SIG-M5 (cell line): ENCODE measurements around the gene APOF.
"Not testable (repeated sequence)": the region's sequence is repeated elsewhere in the genome, so short reads cannot be mapped to it uniquely, and the experiment has no call there.

ENCODE experiments used
- DNase-seq: peaks from one replicate; lab custom pipeline; 2025; lab: John Stamatoyannopoulos, UW

APOF gene, protein sequence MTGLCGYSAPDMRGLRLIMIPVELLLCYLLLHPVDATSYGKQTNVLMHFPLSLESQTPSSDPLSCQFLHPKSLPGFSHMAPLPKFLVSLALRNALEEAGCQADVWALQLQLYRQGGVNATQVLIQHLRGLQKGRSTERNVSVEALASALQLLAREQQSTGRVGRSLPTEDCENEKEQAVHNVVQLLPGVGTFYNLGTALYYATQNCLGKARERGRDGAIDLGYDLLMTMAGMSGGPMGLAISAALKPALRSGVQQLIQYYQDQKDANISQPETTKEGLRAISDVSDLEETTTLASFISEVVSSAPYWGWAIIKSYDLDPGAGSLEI

DNA sequence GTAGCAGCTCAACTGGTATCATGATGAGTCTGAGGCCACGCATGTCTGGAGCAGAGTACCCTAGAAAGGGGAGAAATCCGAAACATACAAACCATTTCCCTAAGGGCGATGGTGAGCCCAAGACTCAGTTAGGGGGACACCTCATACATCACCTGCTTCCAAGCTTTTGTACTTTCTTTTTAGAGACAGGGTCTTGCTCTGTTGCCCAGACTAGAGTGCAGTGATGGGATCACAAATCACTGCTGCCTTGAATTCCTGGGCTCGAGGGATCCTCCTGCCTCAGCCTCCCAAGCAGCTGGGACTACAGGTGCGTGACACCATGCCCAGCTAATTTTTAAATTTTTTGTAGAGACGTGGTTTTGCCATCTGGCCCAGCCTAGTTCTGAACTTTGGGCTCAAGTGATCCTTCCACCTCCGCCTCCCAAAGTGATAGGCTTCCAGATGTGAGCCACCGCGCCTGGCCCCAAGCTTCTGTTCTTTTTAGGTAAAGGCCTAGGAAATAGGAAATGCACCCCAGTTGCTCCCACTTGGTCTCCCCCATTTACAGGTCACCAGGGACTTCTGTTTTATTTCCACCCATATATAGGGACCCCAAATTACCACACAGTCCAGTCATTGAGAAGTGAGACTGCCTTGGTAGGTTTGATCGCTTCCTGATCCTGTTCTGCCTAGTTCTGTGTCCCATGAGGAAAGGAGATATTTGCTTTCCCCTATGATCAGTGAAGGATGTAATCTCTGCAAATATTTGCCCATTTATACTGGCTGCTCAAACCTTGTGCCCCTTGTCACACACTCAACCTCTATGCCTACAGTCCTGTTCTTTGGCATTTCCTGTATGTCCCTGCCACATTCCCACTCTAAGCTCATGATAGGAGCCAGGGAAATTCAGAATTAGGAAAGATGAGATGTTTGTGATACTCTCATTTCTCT is at the start of gene APOF:
Gene APOF, minus strand, starts transcription at position 728 of the 930 bp plus-strand sequence. Its CDS starts 112 bp downstream, at position 616.
- no peak for DNase-seq

DNA sequence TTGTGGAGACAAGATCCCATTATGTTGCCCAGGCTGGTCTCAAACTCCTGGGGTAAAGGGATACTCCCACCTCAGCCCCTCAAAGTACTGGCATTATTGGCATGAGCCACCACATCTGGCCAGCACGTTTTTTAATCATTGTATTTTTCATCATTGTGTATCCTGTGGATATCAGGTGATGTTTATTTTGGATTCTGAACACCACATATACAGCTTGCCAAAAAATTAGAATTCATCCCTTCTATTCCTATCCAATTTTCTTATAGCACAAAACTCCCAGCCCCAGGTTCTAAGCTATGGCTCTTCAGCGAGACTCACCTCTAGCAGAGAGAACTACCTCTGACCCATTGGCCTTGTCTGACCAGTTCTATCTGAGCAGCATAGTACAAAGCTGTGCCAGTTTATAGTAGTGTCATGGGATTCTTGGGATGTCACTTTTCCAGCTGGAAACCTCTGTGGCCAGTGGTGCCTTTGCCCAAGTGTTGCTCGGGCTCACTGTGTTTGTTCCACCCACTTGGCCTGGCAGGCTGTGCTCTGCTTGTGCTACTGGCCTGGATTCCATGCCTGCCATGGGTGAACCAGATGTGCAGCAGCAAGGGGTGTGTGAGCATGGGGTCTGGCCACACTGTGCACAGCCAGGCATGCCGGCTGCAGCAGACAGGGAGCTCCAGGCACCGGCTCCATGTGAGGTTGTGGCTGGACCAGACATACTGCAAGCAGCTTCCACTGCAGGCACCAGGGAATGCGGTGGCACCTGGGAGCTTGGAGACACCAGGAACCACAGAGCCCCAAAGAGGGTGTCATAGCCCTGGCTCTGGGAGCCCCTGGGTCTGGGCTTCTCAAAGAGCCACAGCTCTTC is 49.4 kb upstream of the APOF start:
- no peak for DNase-seq

- no peak for DNase-seq
These were observed 48.1 kb upstream of the APOF start for GRCh38 chr12:56410768-56411167.

- no peak for DNase-seq
These were observed 46.3 kb upstream of the APOF start for GRCh38 chr12:56408799-56409417.

- not testable (repeated sequence) for DNase-seq
These were observed 41.6 kb upstream of the APOF start for GRCh38 chr12:56404227-56404626.

DNA sequence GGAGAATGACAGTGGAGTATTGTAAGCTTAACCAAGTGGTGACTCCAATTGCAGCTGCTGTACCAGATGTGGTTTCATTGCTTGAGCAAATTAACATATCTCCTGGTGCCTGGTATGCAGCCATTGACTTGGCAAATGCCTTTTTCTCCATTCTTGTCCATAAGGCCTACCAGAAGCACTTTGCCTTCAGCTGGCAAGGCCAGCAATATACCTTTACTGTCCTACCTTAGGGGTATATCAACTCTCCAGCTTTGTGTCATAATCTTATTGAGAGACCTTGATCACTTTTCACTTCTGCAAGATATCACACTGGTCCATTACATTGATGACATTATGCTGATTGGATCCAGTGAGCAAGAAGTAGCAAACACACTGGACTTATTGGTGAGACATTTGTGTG is 39.0 kb upstream of the APOF start:
- not testable (repeated sequence) for DNase-seq

DNA sequence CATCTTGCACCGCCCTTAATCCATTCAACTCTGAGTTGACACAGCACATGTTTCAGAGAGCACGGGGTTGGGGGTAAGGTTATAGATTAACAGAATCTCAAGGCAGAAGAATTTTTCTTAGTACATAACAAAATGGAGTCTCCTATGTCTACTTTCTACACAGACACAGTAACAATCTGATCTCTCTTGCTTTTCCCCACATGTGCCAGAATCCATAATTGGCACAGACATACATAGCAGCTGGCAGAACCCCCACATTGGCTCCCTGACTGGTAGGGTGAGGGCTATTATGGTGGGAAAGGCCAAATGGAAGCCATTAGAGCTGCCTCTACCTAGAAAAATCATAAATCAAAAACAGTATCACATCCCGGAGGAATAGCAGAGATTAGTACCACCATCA is 38.5 kb upstream of the APOF start:
- DNase-seq: not testable (repeated sequence)

- DNase-seq: not testable (repeated sequence)
These were observed 36.8 kb upstream of the APOF start for GRCh38 chr12:56399466-56399865.

DNA sequence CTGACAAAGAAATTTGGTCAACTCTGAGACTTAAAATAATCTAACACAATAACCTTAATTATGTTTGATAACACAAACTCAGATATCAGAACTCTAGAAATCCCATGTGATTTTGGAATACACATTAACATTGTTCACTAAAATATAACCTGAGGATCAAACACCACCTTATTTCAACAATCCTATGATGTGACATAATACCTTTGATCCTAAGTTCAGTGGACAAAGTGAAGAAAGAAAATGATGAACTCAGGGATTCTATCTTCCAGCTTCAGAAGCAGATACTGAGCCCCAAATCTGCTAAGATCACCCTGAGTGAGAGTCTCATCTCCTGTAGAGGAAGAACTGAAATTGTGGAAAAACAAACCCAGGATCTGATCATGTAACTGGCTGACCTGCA is 35.7 kb upstream of the APOF start:
- no peak for DNase-seq

- DNase-seq: no peak
These were observed 29.7 kb upstream of the APOF start for GRCh38 chr12:56392331-56392730.

GRCh38 chr12:56391721-56392120 is 29.1 kb upstream of the APOF start:
- DNase-seq: no peak

DNA sequence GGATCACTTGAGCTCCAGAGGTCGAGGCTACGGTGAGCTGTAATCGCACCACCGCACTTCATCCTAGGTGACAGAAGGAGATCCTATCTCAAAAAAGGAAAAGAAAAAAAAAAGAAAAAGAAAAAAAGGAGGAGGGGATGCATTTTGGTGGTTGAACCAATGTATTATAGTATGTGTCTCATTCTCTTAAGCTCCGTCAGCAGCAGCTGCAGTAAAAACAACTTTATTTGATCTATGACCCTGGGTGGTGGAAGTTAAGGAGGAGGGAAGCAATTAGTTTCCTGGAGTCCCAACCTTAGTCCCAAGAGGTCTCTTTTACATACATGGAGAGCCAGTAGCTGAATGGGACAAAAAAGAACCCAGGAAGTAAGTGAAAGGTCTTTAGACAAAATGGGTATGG is 26.8 kb upstream of the APOF start:
- DNase-seq: no peak

DNA sequence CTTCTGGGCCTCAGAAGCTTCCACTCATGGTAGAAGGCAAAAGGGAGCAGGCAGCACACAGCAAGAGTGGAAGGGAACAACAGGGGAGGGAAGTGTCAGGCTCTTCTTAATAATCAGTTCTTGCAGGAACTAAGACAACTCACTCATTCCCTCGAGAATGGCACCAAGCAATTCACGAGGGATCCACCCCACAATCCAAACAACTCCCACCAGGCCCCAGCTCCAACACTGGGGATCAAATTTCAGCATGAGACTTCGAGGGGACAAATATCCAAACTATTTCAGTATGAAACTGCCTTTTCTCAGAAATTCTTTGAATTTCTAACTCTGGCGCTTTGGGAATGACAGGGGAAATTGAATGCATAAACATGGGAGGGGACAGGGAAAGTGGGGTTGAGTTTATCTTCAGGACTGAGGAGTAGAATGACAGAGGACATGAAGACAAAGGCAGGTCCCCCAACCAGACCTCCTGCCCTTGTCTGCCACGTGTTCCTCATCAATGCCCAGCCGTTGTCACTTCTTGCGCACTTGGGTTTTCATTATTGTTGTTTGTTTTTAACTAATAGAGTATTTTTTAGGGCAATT is 24.6 kb upstream of the APOF start:
- DNase-seq: no peak

GRCh38 chr12:56385873-56386272 is 23.2 kb upstream of the APOF start:
- DNase-seq: no peak

GRCh38 chr12:56382611-56383010 is 20.0 kb upstream of the APOF start:
- no peak for DNase-seq

DNA sequence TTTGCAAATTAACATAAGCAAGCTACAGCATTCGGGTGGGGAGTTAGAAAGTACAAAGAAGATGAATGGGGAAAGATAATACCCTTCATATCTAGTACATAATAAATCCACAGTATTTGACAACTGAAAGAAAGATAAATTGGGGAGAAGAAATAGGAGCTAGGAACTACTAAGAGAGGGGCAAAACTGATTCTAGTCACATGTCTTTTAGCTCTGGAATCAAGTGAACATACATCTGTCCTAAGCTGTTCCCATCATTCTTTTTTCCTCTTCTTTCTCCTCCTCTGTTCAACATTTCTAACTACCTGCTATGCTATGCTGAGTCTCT is 15.3 kb upstream of the APOF start:
- DNase-seq: no peak

DNA sequence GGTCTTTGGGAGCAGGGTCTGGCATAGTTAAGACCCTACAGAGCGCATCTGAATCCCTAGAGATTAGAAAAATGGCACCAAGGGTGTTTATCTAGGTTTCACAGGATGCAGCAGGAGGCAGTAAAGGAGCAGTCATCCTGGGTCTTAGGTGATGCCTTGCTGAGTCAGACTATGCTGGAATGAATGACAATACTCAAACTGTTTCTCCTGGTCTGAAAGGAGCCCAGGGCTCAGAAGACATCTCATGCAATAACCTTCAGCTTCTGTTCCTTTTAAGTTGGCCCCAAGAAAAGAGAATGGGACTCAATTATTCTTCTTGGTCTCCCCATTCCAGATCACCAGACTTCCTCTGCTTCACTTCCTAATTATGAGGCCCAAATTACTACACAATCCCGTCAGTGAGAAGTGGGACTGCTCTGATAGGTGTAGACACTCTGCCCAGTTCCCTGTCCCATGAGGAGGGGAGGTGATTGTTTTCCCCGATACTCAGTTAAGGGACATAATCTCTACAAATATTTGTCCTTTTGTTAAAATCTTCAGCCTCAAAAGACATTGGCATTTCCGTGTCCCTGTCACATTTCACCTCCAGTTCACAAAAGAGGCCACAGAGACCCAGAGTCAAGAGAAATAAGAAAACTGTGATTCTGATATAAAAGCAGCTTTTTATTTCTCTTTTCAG is 14.8 kb upstream of the APOF start:
- no peak for DNase-seq

DNA sequence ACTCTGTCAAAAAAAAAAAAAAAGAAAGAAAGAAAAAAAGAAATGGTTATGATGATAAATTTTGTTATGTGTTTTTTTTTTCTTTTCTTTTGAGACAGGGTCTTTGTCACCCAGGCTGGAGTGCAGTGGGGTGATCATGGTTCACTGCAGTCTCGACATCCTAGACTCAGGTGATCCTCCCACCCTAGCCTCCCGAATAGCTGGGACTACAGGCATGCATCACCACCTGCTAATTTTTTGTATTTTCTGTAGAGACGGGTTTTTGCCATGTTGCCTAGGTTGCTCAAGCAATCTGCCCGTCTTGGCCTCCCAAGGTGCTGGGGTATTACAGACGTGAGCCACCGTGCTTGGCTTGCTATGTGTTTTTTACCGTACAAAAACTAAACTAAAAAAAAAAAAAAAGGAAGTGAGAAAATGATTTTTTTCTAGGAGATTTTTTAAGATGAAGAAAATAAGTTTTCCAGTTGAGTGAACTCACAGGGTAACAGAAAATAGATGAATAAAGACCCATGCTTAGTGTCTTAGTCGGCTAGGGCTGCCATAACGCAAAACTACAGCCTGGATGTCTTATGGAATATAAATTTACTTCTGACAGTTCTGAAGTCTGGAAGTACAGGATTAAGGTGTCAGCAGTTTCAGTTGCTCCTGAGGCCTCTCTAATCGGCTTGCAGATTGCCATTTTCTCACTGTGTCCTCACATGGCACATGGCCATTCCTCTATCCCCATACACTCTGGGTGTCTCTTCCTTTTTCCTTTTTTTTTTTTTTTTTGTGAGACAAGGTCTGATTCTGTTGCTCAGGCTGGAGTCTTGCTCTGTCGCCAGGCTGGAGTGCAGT is 13.2 kb upstream of the APOF start:
- no peak for DNase-seq

GRCh38 chr12:56374726-56375597 is 12.3 kb upstream of the APOF start:
- no peak for DNase-seq
